Right lobe of liver (tissue), 4 donors: ENCODE results near the gene TMEM140.

Experiments used
- POLR2A ChIP-seq: fragments of 450-650 bp; IDR thresholded peaks from one replicate; pipeline ENCODE4 v1.6.1; 2017; ENCODE audit warnings: antibody characterized with exemption, mild to moderate bottlenecking
- TF ChIP-seq, protein P1 (sequence below), 4 donors: fragments of 200-600 bp in 3 of 4; fragments of 450-650 bp in 1 of 4; IDR thresholded peaks; one replicate each; pipeline versions ENCODE4 v1.5.1 to v1.8.0; 2016 to 2022; ENCODE audit warnings: antibody characterized with exemption in 4 of 4, mild to moderate bottlenecking in 2 of 4
- donor health status: DM: no; HTN: no; CAD: no.
- donor health status: DM: no; HTN: no; CAD: no.
- donor health status: DM: no; HTN: yes; CAD: no.

DNA sequence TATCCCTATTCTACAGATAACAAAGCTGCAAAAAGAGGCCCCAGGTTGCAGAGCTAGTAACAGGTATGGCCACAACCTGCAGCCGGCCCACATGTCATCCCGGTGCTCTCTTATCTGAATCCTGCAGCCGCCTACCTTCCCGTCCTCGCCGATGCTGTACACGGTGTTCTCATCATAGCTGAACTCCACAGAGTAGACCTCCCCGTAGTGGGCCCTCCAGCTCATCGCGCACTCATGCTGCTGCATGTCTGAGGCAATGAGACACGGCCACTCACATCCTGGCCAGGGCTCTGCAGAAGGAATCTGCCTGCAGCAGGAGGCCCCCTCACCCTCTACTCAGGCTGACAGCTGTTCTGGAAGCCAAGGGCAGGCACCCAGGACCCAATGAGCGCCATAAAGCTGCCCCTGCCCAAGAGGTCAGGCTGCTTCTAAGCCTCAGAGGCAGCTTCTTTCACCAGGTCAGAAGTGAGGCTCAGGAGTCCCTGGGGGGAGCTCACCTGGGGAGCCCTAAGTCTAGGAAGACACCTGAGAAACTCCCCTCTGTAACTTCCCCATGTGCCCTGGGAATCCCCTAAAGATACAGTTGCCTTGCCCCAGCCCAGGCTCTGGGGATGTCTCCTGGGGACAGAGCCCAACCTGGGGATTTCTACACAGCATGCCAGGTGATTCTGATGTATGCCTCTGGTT lies 40.6 kb downstream of the TMEM140 start:
- TF ChIP-seq, protein P1, sequence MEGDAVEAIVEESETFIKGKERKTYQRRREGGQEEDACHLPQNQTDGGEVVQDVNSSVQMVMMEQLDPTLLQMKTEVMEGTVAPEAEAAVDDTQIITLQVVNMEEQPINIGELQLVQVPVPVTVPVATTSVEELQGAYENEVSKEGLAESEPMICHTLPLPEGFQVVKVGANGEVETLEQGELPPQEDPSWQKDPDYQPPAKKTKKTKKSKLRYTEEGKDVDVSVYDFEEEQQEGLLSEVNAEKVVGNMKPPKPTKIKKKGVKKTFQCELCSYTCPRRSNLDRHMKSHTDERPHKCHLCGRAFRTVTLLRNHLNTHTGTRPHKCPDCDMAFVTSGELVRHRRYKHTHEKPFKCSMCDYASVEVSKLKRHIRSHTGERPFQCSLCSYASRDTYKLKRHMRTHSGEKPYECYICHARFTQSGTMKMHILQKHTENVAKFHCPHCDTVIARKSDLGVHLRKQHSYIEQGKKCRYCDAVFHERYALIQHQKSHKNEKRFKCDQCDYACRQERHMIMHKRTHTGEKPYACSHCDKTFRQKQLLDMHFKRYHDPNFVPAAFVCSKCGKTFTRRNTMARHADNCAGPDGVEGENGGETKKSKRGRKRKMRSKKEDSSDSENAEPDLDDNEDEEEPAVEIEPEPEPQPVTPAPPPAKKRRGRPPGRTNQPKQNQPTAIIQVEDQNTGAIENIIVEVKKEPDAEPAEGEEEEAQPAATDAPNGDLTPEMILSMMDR (IDR thresholded peaks at IDR 0.05), result no peak
- no peak for TF ChIP-seq POLR2A
